ENCODE data around the gene CTBP2. TPM values are rescaled to one million over a fixed set of nuclear protein-coding genes. Genes with fewer than 3 reads are reported as not detected.

Gene CTBP2
- total RNA-seq, 1 experiment from 2014 or later = 212 TPM

DNA sequence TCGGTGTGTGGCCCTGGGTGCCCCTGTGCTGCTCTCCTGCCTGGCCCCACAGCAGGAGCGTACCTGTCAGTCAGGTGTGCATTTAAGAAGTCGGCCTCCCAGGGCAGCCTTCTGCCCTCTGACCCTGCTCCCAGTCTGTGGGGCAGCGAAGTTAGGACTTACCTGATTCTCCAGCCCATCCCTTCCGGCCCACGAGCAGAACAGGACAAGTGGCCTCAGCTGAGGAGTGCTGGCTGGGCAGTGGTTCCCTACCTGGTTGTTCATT is 24.7 kb downstream of the CTBP2 start:
- peaks cover 4% of the 10 kb centered on the region for H4K20me1 ChIP-seq (ENCODE audit: control insufficient read depth, insufficient read depth, insufficient read length)

More for the DNA sequence above, 24.7 kb downstream of the CTBP2 start:
- H3K4me1 ChIP-seq (ENCODE audit: insufficient read depth, low read length) = peaks cover 38% of the 10 kb centered on the region
- H3K36me3 Mint-ChIP-seq (ENCODE audit: insufficient read depth in 1 of 3, low read depth in 3 of 3) = peaks cover 62 to 81% (median 70%) of the 10 kb centered on the region in 3 experiments
- H2AK5ac ChIP-seq (ENCODE audit: insufficient read length, low read length) = no peak overlapping the region
- no peak overlapping the region for H4K5ac ChIP-seq (ENCODE audit: insufficient read length, low read depth, low read length)
- no peaks in the 10 kb centered on the region for H3K9me3 ChIP-seq (ENCODE audit: control insufficient read depth, low read depth, low read length)
- no peaks in the 10 kb centered on the region for H3K27me3 ChIP-seq (ENCODE audit: insufficient read depth, low read length)
- peak overlapping the region; percentile 77 to 90 (median 88); a peak in 6 of 7 replicates for H3K27ac Mint-ChIP-seq
- H3K18ac ChIP-seq (ENCODE audit: insufficient read length, low read depth, low read length) = no peak overlapping the region
- no peak overlapping the region for H3K23ac ChIP-seq (ENCODE audit: insufficient read length, low read depth, low read length)
- peak overlapping the region in 1 of 2 experiments; percentile 48; a peak in 3 of 5 replicates for H3K4me3 Mint-ChIP-seq
- H3K27me3 Mint-ChIP-seq (ENCODE audit: low read depth) = no peaks in the 10 kb centered on the region; the same call in 1 of the 2 replicates
- no peak overlapping the region for H3K4me2 ChIP-seq (ENCODE audit: insufficient read depth, insufficient read length, low read length)
- H3K27ac ChIP-seq (ENCODE audit: insufficient read length, low read depth, low read length) = no peak overlapping the region
- H2BK5ac ChIP-seq (ENCODE audit: insufficient read length, low read length) = no peak overlapping the region
- no CpG with 5 or more reads among the region's 6 CpGs for WGBS (ENCODE audit: extremely low coverage, insufficient read length, low lambda C conversion rate)
- no peak for DNase-seq
- no peak overlapping the region for H3T11ph ChIP-seq (ENCODE audit: low read length)
- H3K4ac ChIP-seq (ENCODE audit: low read depth, low read length) = no peak overlapping the region
- H3K23me2 ChIP-seq (ENCODE audit: insufficient read length, low read depth, low read length, poor library complexity, severe bottlenecking) = no peaks in the 10 kb centered on the region
- no peak overlapping the region for H2BK120ac ChIP-seq (ENCODE audit: low read depth, low read length, poor library complexity, severe bottlenecking)
- H2BK12ac ChIP-seq (ENCODE audit: insufficient read length, low read depth, low read length) = no peak overlapping the region
- H2BK15ac ChIP-seq (ENCODE audit: low read depth, low read length) = no peak overlapping the region
- H4K91ac ChIP-seq (ENCODE audit: insufficient read length, low read depth, low read length) = no peak overlapping the region
- no peak overlapping the region; the same call in 1 of the 2 replicates for H3K14ac ChIP-seq (ENCODE audit: insufficient read depth, low read length)
- peaks cover 92% of the 10 kb centered on the region; the same call in 1 of the 2 replicates for H3K79me2 ChIP-seq (ENCODE audit: insufficient read depth, low read length)
- no peak overlapping the region for H4K8ac ChIP-seq (replicated peaks; ENCODE audit: insufficient read length, low read depth, low read length)
- H3K79me1 ChIP-seq (ENCODE audit: insufficient read depth, low read depth, low read length, poor library complexity, severe bottlenecking) = peaks cover 8% of the 10 kb centered on the region
- no peak overlapping the region for H3K56ac ChIP-seq (ENCODE audit: insufficient read length, low read depth, low read length)
- H2AFZ ChIP-seq (ENCODE audit: low read length) = no peak overlapping the region
- H3K4me1 Mint-ChIP-seq = peaks cover 90 to 94% of the 10 kb centered on the region in 2 experiments
- no peak overlapping the region for H2BK20ac ChIP-seq (ENCODE audit: low read depth, low read length, poor library complexity, severe bottlenecking)
- H3K9ac ChIP-seq (ENCODE audit: extremely low read depth, insufficient read length, low read length) = no peak overlapping the region
- no peaks in the 10 kb centered on the region for H3K9me3 Mint-ChIP-seq
- TF ChIP-seq, protein P1, sequence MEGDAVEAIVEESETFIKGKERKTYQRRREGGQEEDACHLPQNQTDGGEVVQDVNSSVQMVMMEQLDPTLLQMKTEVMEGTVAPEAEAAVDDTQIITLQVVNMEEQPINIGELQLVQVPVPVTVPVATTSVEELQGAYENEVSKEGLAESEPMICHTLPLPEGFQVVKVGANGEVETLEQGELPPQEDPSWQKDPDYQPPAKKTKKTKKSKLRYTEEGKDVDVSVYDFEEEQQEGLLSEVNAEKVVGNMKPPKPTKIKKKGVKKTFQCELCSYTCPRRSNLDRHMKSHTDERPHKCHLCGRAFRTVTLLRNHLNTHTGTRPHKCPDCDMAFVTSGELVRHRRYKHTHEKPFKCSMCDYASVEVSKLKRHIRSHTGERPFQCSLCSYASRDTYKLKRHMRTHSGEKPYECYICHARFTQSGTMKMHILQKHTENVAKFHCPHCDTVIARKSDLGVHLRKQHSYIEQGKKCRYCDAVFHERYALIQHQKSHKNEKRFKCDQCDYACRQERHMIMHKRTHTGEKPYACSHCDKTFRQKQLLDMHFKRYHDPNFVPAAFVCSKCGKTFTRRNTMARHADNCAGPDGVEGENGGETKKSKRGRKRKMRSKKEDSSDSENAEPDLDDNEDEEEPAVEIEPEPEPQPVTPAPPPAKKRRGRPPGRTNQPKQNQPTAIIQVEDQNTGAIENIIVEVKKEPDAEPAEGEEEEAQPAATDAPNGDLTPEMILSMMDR (conservative IDR thresholded peaks at IDR 0.05) = no peak
